Right renal pelvis (tissue), 4 donors: ENCODE results near the gene SLC25A13. TPM values are rescaled to one million over a fixed set of nuclear protein-coding genes. Genes with fewer than 3 reads are reported as not detected.

ENCODE experiments used
- DNase-seq, 4 donors: peaks; one replicate each; pipeline ENCODE4 v3.0.0-alpha.2; 2013; ENCODE audit warnings: low read depth in 4 of 4, low spot score in 3 of 4, missing footprints in 1 of 4
- polyA plus RNA-seq, 4 donors: library from polyadenylated mRNA; unstranded; fragments of 120-200 nt; gene quantifications; one replicate each; pipeline ENCODE4 v1.2.1, GENCODE V29; 2013; ENCODE audit not compliant: insufficient read length in 4 of 4

Gene SLC25A13
- polyA plus RNA-seq, 4 donors: 40.8 to 44.6 (median 41.3) TPM

- no peak for DNase-seq
These were observed 104.8 kb downstream of the SLC25A13 start for GRCh38 chr7:96217147-96217546.

GRCh38 chr7:96216373-96216772, 105.5 kb downstream of the SLC25A13 start:
- no peak for DNase-seq

GRCh38 chr7:96212474-96212873, 109.4 kb downstream of the SLC25A13 start:
- DNase-seq: no peak

GRCh38 chr7:96211954-96212353, 109.9 kb downstream of the SLC25A13 start:
- no peak for DNase-seq

GRCh38 chr7:96205665-96206064, 116.2 kb downstream of the SLC25A13 start:
- DNase-seq: no peak

- no peak for DNase-seq
These were observed 117.3 kb downstream of the SLC25A13 start for GRCh38 chr7:96204601-96205000.

GRCh38 chr7:96203786-96204185, 118.1 kb downstream of the SLC25A13 start:
- DNase-seq: no peak

GRCh38 chr7:96202102-96202501, 119.8 kb downstream of the SLC25A13 start:
- DNase-seq: no peak

GRCh38 chr7:96200740-96201139, 121.2 kb downstream of the SLC25A13 start:
- no peak for DNase-seq

- DNase-seq: no peak
These were observed 122.5 kb downstream of the SLC25A13 start for GRCh38 chr7:96199421-96199820.

GRCh38 chr7:96198047-96198636, 123.8 kb downstream of the SLC25A13 start:
- no peak for DNase-seq

GRCh38 chr7:96196676-96197075, 125.2 kb downstream of the SLC25A13 start:
- DNase-seq: no peak

GRCh38 chr7:96189129-96189820, 132.6 kb downstream of the SLC25A13 start:
- no peak for DNase-seq

- DNase-seq: no peak
These were observed 133.3 kb downstream of the SLC25A13 start for GRCh38 chr7:96188591-96188991.

- DNase-seq: no peak
These were observed 133.7 kb downstream of the SLC25A13 start for GRCh38 chr7:96188174-96188581.

GRCh38 chr7:96187735-96188134, 134.2 kb downstream of the SLC25A13 start:
- no peak for DNase-seq

- no peak for DNase-seq
These were observed 137.1 kb downstream of the SLC25A13 start for GRCh38 chr7:96184783-96185182.

GRCh38 chr7:96183163-96183670, 138.7 kb downstream of the SLC25A13 start:
- no peak for DNase-seq

GRCh38 chr7:96182424-96183158, 139.3 kb downstream of the SLC25A13 start:
- DNase-seq: no peak

- no peak for DNase-seq
These were observed 140.7 kb downstream of the SLC25A13 start for GRCh38 chr7:96181174-96181573.

- no peak for DNase-seq
These were observed 142.1 kb downstream of the SLC25A13 start for GRCh38 chr7:96179837-96180236.

GRCh38 chr7:96179341-96179740, 142.6 kb downstream of the SLC25A13 start:
- DNase-seq: no peak
